ENCODE results near the gene TTLL10.

TTLL10 gene

GRCh38 chr1:1242461-1243265 lies 69.0 kb downstream of the TTLL10 start:
- H3K4me3 ChIP-seq (ENCODE audit: control insufficient read depth, low read depth, low read length), result no peak overlapping the region
- TF ChIP-seq CTCF (conservative IDR thresholded peaks at IDR 0.05; ENCODE audit: control insufficient read depth, insufficient read depth, low read depth, low read length), result no peak
- no peak for DNase-seq (ENCODE audit: low read depth)

- H3K4me3 ChIP-seq (ENCODE audit: control insufficient read depth, low read depth, low read length), result no peak overlapping the region
- TF ChIP-seq CTCF (conservative IDR thresholded peaks at IDR 0.05; ENCODE audit: control insufficient read depth, insufficient read depth, low read depth, low read length), result no peak
- DNase-seq (ENCODE audit: low read depth), result no peak
Observed at GRCh38 chr1:1243266-1243660, 69.6 kb downstream of the TTLL10 start.

- no peak for DNase-seq (ENCODE audit: low read depth)
- no peak for TF ChIP-seq CTCF (conservative IDR thresholded peaks at IDR 0.05; ENCODE audit: control insufficient read depth, insufficient read depth, low read depth, low read length)
- no peak overlapping the region for H3K4me3 ChIP-seq (ENCODE audit: control insufficient read depth, low read depth, low read length)
Observed at GRCh38 chr1:1243807-1244191, 70.1 kb downstream of the TTLL10 start.

- no peak for DNase-seq (ENCODE audit: low read depth)
- TF ChIP-seq CTCF (conservative IDR thresholded peaks at IDR 0.05; ENCODE audit: control insufficient read depth, insufficient read depth, low read depth, low read length), result no peak
- no peak overlapping the region for H3K4me3 ChIP-seq (ENCODE audit: control insufficient read depth, low read depth, low read length)
Observed at GRCh38 chr1:1244192-1244811, 70.6 kb downstream of the TTLL10 start.

GRCh38 chr1:1245178-1245816 lies 71.6 kb downstream of the TTLL10 start:
- H3K4me3 ChIP-seq (ENCODE audit: control insufficient read depth, low read depth, low read length), result no peak overlapping the region
- no peak for TF ChIP-seq CTCF (conservative IDR thresholded peaks at IDR 0.05; ENCODE audit: control insufficient read depth, insufficient read depth, low read depth, low read length)
- DNase-seq (ENCODE audit: low read depth), result no peak

- DNase-seq (ENCODE audit: low read depth), result no peak
- no peak for TF ChIP-seq CTCF (conservative IDR thresholded peaks at IDR 0.05; ENCODE audit: control insufficient read depth, insufficient read depth, low read depth, low read length)
- no peak overlapping the region for H3K4me3 ChIP-seq (ENCODE audit: control insufficient read depth, low read depth, low read length)
Observed at GRCh38 chr1:1245817-1246576, 72.3 kb downstream of the TTLL10 start.
